WERI-Rb-1 (cell line): ENCODE measurements around the gene HIVEP1.
A peak's percentile ranks its signal among the peaks of the same experiment; 100 is the strongest.
"Not testable (repeated sequence)": the region's sequence is repeated elsewhere in the genome, so short reads cannot be mapped to it uniquely, and the experiment has no call there.

ENCODE experiments used
- DNase-seq: peaks from one replicate; pipeline ENCODE4 v3.0.0-alpha.2; 2020
- H3K27ac ChIP-seq: fragments of 250-450 bp; sonication (Bioruptor Pico); 2 replicates; pipeline ENCODE4 v1.5.1; 2020; ENCODE audit warnings: mild to moderate bottlenecking, moderate library complexity
- H3K27me3 ChIP-seq: fragments of 250-450 bp; sonication (Bioruptor Pico); 2 replicates; pipeline ENCODE4 v1.5.1; 2021; ENCODE audit warnings: mild to moderate bottlenecking, low read depth, moderate library complexity; ENCODE audit not compliant: insufficient read depth, severe bottlenecking
- H3K36me3 ChIP-seq: fragments of 250-450 bp; sonication (Bioruptor Pico); 2 replicates; pipeline ENCODE4 v1.5.1; 2020; ENCODE audit warnings: mild to moderate bottlenecking, moderate library complexity
- H3K4me3 ChIP-seq: 2 replicates; pipeline ENCODE4 v1.5.1; 2011; ENCODE audit warnings: low read depth, mild to moderate bottlenecking, control low read depth, low read length
- H3K9me3 ChIP-seq: fragments of 250-450 bp; sonication (Bioruptor Pico); 2 replicates; pipeline ENCODE4 v1.5.1; 2021; ENCODE audit warnings: mild to moderate bottlenecking, moderate library complexity; ENCODE audit not compliant: severe bottlenecking
- TF ChIP-seq, protein P1 (sequence below): IDR thresholded peaks from 2 replicates; pipeline ENCODE4 v1.5.1; 2011; ENCODE audit warnings: low read depth, mild to moderate bottlenecking, control low read depth, inconsistent platforms, low read length

HIVEP1 gene

DNA sequence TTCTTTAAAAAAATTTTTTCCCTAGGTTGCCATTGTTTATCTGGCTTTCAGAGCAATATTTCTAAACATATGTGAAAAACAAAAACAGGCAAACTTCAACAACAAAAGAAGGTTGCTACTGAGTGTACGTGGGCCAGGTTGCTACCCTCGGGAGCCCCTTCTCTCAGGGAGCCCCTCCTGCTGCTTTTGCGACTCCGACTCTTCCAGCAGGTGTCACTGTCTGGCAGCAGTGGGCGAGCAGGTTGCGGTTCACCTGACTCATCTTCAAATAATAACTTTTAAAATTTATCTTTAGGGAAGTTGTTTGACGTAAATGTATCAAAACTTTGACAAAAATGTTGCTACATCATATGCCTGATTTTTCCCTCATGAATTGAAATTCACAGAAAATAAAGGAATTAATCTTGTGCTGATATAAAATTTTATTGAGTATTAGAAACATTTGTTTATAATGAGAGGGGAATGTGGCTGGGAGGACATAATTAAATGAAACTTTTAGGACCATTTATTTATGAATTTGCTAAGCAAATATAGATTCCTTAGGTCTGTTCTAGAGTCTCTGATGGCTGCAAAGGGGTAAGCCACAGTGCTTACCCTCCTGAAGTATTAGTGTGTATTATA, 138.8 kb downstream of the HIVEP1 start:
- TF ChIP-seq, protein P1, sequence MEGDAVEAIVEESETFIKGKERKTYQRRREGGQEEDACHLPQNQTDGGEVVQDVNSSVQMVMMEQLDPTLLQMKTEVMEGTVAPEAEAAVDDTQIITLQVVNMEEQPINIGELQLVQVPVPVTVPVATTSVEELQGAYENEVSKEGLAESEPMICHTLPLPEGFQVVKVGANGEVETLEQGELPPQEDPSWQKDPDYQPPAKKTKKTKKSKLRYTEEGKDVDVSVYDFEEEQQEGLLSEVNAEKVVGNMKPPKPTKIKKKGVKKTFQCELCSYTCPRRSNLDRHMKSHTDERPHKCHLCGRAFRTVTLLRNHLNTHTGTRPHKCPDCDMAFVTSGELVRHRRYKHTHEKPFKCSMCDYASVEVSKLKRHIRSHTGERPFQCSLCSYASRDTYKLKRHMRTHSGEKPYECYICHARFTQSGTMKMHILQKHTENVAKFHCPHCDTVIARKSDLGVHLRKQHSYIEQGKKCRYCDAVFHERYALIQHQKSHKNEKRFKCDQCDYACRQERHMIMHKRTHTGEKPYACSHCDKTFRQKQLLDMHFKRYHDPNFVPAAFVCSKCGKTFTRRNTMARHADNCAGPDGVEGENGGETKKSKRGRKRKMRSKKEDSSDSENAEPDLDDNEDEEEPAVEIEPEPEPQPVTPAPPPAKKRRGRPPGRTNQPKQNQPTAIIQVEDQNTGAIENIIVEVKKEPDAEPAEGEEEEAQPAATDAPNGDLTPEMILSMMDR, result peak; percentile 90
- DNase-seq, result peak; percentile 79
- H3K9me3 ChIP-seq, result no peaks in the 10 kb centered on the region
- H3K36me3 ChIP-seq, result peaks cover 3% of the 10 kb centered on the region; the same call in 1 of the 2 replicates
- no peak overlapping the region for H3K27ac ChIP-seq
- no peaks in the 10 kb centered on the region for H3K27me3 ChIP-seq
- H3K4me3 ChIP-seq, result no peak overlapping the region

DNA sequence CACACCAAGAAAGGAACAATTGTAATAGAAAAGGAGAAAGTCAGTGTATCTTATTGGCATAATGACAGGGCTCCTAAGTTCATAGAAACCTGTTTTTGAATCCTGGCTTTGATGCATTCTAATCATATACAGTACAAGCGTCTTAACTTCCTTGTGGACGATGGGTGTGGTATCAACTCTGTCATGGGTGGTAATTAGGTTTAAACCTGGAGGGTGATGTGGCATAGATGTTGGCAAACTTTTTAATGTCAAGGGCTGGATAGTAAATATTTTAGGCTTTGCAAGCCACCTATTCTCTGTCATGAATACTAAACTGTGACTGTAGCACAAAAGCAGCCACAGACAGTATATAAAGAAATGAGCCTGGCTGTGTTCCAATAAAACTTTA, 139.3 kb downstream of the HIVEP1 start:
- no peak for DNase-seq
- Histone ChIP-seq H3K27ac (no peak overlapping the region), H3K27me3 (no peaks in the 10 kb centered on the region), H3K36me3 (peaks cover 3% of the 10 kb centered on the region; the same call in 1 of the 2 replicates), H3K4me3 (no peak overlapping the region), H3K9me3 (no peaks in the 10 kb centered on the region)
- TF ChIP-seq, protein P1, result no peak

DNA sequence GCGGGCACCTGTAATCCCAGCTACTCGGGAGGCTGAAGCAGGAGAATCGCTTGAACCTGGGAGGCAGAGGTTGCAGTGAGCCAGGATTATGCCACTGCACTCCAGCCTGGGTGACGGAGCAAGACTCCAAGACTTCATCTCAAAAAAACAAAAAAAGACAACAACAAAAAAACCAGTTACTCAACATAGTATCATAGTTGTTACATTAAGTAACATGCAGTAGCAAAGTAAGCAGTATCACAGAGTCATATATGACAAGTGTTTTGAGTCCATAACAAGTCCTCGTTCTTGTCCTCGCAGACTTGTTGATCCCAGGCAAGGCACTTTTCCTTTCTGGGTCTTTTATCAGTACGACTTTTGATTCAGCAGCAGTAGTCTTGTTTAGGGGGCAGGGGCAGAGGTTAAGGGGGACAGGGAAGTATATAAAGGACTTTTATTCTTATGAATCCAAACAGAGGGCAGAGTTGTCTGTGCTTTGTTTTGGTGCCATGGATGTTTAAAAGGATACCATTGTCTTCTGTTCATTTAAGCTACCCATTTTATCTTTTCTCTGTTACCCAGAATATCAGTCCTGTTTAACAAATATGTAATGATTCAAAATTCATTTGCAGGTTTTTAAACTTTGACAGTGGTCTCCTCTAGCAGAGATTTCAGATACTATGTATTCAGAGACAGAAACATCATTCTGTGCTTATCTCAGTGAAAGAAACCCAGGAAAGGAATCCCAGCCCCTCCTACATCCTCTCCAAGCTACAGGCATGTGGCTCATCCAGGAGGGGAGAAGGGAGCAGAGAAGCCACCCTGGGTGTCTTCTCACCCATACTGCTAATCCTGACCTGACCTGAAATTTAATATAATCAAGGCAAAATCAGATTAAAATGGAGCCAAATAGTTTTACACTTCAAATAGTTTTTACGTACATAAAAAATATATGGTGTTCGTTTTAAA, 140.2 kb downstream of the HIVEP1 start:
- H3K27ac ChIP-seq, result no peak overlapping the region
- H3K27me3 ChIP-seq, result no peaks in the 10 kb centered on the region
- H3K36me3 ChIP-seq, result peaks cover 3% of the 10 kb centered on the region; the same call in 1 of the 2 replicates
- TF ChIP-seq, protein P1, result no peak
- no peak overlapping the region for H3K4me3 ChIP-seq
- DNase-seq, result no peak
- H3K9me3 ChIP-seq, result no peaks in the 10 kb centered on the region

DNA sequence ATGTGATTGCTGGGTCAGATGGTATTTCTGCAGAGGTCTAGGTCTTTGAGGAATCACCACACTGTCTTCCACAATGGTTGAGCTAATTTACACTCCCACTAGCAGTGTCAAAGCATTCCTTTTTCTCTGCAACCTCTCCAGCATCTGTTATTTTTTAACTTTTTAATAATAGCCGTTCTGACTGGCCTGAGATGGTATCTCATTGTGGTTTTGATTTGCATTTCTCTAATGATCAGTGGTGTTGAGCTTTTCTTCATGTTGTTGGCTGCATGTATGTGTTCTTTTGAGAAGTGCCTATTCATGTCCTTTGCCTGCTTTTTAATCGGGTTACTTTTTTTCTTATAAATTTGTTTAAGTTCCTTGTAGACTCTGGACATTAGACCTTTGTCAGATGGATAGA, 143.7 kb downstream of the HIVEP1 start:
- H3K27me3 ChIP-seq, H3K36me3 ChIP-seq, DNase-seq, H3K27ac ChIP-seq, H3K4me3 ChIP-seq, H3K9me3 ChIP-seq: not testable (repeated sequence)

DNA sequence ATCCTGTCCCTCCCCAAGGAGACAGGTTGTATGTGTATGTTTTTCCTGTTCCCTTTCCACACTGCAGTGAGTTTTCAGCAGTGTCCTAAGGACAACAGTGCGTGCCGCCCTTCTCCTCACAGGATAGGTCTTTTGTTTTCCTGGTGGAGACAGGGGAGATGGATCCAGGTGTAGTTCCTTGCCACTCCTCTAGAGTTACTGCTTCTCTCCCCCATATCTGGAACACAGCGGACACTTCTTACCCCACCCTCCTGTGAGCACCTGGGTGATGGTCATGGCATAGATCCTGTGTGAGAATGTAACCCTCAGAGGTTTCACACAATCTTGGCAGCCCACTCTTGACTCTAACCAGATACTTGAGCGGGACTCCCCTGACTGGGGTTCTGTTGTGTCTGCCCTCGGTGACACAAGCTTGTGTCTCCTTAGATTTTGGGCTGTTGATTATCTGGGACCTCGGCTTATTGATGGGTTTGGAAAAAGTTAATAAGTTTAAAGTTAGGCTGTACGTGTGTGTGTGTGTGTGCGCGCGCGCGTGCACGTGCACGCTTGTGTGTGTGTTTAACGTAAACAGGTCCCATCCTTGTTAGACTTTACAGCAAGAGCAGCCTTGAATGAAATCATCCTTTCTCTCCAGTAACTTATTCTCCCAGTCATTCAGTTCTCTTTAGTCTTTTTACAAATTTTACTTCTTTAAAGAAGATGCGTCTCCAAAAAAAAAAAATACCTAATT, 146.7 kb downstream of the HIVEP1 start:
- no peak overlapping the region for H3K4me3 ChIP-seq
- no peak for DNase-seq
- TF ChIP-seq, protein P1, result peak; percentile 57
- no peak overlapping the region for H3K27ac ChIP-seq
- peaks cover 20% of the 10 kb centered on the region for H3K36me3 ChIP-seq
- H3K27me3 ChIP-seq, result no peaks in the 10 kb centered on the region
- H3K9me3 ChIP-seq, result no peaks in the 10 kb centered on the region

DNA sequence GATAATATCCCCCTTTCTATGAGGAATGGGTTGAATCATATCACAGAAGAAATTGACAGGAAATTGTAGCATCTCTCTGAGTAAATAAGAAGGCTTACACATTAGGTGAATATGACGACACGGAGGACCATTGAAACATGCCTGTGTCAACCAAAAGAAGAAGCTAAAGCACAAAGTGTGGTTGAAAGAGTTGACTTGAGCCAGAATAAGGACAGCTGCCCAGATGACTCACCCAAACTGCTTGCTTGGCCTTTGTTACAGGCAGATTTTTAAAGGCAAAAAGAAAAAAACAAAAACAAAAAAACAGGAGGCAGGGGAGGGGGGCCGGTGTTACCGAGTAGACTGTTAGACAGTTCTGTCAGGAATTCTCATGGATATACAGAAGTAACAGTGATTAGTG, 148.2 kb downstream of the HIVEP1 start:
- Histone ChIP-seq H3K4me3 (no peak overlapping the region), H3K27me3 (no peaks in the 10 kb centered on the region), H3K36me3 (peaks cover 21% of the 10 kb centered on the region), H3K9me3 (no peaks in the 10 kb centered on the region), H3K27ac (no peak overlapping the region)
- DNase-seq, result no peak
- TF ChIP-seq, protein P1, result no peak
